ENCODE results near the gene PDE4B.
"Not testable (repeated sequence)": the region's sequence is repeated elsewhere in the genome, so short reads cannot be mapped to it uniquely, and the experiment has no call there.

PDE4B gene

DNA sequence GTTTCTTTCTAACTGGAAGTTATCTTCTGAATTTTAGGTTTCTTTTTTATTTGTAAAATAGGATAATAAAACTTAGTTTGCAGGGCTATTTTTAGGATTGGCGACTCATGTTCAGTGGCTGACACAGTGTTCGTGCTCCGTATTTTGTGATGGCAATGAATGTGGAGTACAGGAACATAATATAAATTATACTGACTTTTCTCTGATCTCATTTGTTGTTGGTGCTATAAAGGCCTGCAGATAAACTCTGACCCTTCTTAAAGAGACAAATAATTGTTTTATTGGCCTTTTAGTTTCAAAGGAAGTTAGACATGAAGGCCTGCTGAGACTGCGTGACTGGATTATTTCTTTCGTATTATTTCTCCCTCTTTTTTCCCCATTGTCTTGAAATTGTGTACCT, 339.6 kb downstream of the PDE4B start:
- no peaks in the 10 kb centered on the region for H3K36me3 ChIP-seq (ENCODE audit: control insufficient read depth, insufficient read depth, low read length)
- H3K27ac ChIP-seq: no peak overlapping the region
- no peaks in the 10 kb centered on the region for H3K4me1 ChIP-seq
- no peaks in the 10 kb centered on the region for H3K27me3 ChIP-seq (ENCODE audit: control insufficient read depth, insufficient read depth, low read length)
- H3K4me3 ChIP-seq (ENCODE audit: low read depth, low read length): no peak overlapping the region
- no peak overlapping the region for H2AFZ ChIP-seq
- no peaks in the 10 kb centered on the region for H3K79me2 ChIP-seq
- no peaks in the 10 kb centered on the region for H3K9me3 ChIP-seq (ENCODE audit: control insufficient read depth, low read length)
- no peak overlapping the region for H3K4me2 ChIP-seq (ENCODE audit: low read length)
- no peak overlapping the region for H3K9ac ChIP-seq
- TF ChIP-seq, protein P1, sequence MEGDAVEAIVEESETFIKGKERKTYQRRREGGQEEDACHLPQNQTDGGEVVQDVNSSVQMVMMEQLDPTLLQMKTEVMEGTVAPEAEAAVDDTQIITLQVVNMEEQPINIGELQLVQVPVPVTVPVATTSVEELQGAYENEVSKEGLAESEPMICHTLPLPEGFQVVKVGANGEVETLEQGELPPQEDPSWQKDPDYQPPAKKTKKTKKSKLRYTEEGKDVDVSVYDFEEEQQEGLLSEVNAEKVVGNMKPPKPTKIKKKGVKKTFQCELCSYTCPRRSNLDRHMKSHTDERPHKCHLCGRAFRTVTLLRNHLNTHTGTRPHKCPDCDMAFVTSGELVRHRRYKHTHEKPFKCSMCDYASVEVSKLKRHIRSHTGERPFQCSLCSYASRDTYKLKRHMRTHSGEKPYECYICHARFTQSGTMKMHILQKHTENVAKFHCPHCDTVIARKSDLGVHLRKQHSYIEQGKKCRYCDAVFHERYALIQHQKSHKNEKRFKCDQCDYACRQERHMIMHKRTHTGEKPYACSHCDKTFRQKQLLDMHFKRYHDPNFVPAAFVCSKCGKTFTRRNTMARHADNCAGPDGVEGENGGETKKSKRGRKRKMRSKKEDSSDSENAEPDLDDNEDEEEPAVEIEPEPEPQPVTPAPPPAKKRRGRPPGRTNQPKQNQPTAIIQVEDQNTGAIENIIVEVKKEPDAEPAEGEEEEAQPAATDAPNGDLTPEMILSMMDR (IDR thresholded peaks at IDR 0.05): no peak

DNA sequence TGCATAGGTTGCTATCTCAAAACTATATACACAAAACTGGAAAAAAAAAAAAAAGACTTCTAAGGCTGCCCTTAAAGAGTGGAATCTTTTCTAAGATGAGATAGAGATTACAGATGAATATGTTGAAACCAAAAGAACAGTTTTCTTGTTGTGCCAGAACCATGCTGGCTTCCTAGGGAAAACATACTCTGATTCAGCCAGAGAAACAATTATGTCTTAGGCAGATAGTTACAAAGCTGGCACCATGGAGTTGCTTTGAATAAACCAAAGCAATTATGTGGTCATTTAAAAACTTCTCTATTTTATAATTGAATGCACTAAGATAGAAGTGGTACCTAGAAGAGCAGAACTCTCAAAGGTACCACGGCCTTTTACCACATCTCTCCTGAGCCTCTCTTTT, 341.3 kb downstream of the PDE4B start:
- TF ChIP-seq, protein P1 (IDR thresholded peaks at IDR 0.05): no peak
- H3K9me3 ChIP-seq (ENCODE audit: control insufficient read depth, low read length): no peaks in the 10 kb centered on the region
- no peaks in the 10 kb centered on the region for H3K27me3 ChIP-seq (ENCODE audit: control insufficient read depth, insufficient read depth, low read length)
- no peak overlapping the region for H2AFZ ChIP-seq
- no peaks in the 10 kb centered on the region for H3K36me3 ChIP-seq (ENCODE audit: control insufficient read depth, insufficient read depth, low read length)
- no peak overlapping the region for H3K4me3 ChIP-seq (ENCODE audit: low read depth, low read length)
- no peak overlapping the region for H3K4me2 ChIP-seq (ENCODE audit: low read length)
- H3K27ac ChIP-seq: no peak overlapping the region
- H3K4me1 ChIP-seq: no peaks in the 10 kb centered on the region
- H3K9ac ChIP-seq: no peak overlapping the region
- no peaks in the 10 kb centered on the region for H3K79me2 ChIP-seq

DNA sequence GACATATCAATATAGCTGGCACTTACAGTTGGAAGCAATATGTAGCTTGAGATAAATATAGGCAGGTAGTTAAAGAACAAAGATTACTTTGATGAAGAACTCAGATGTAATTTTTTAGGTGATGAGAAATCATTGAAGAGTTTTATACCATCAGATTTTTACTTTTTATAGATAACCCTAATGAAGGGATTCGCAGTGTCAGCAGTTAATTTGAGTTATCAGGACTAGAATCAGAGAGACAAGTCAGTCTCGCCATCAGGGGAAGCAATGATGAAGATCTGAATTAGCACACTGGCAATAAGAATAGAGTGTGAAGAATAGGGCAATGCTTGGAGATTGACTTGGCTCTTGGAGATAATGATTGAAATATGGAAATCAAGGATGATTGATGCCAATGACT, 342.5 kb downstream of the PDE4B start:
- Histone ChIP-seq H3K9ac (no peak overlapping the region), H3K79me2 (no peaks in the 10 kb centered on the region), H3K36me3 (ENCODE audit: control insufficient read depth, insufficient read depth, low read length) (no peaks in the 10 kb centered on the region), H2AFZ (no peak overlapping the region), H3K27me3 (ENCODE audit: control insufficient read depth, insufficient read depth, low read length) (no peaks in the 10 kb centered on the region), H3K4me3 (ENCODE audit: low read depth, low read length) (no peak overlapping the region), H3K27ac (no peak overlapping the region), H3K4me2 (ENCODE audit: low read length) (no peak overlapping the region), H3K9me3 (ENCODE audit: control insufficient read depth, low read length) (no peaks in the 10 kb centered on the region), H3K4me1 (no peaks in the 10 kb centered on the region)
- TF ChIP-seq, protein P1 (IDR thresholded peaks at IDR 0.05): no peak

DNA sequence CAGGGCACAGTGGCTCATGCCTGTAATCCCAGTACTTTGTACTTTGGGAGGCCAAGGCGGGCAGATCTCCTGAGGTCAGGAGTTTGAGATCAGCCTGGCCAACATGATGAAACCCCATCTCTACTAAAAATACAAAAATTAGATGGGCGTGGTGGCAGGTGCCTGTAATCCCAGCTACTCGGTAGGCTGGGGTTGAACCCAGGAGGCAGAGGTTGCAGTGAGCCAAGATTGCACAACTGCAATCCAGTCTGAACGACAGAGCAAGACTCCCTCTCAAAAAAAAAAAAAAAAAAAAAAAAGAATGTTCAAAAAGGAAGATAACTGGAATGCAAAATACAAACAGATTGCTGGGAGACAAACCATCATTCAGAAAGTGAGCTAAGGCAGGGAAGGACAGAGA, 343.7 kb downstream of the PDE4B start:
- H3K36me3 ChIP-seq (ENCODE audit: control insufficient read depth, insufficient read depth, low read length); H3K4me3 ChIP-seq (ENCODE audit: low read depth, low read length); H3K4me2 ChIP-seq (ENCODE audit: low read length); H3K79me2 ChIP-seq; H3K9ac ChIP-seq; H3K27me3 ChIP-seq (ENCODE audit: control insufficient read depth, insufficient read depth, low read length); H2AFZ ChIP-seq; H3K27ac ChIP-seq; H3K9me3 ChIP-seq (ENCODE audit: control insufficient read depth, low read length); H3K4me1 ChIP-seq: not testable (repeated sequence)

DNA sequence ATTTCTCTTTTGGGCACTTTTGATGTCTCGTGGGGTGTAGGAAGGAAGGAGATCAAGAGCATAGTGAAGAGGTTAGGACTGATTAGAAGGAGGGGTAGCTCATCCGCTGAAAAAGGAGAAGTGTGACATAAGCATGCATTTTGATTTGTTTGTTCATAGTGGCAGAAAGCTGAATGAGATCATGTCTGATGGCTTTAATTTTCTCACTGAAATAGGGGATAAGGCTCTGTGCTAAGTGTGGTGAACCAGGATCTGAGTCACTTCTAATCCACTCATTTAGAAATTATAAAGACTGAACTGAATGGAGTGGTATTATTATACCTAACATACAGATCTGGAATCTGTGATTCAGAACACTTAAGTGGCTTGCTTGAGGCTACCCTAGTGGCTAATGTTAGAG, 344.5 kb downstream of the PDE4B start:
- Histone ChIP-seq H2AFZ (no peak overlapping the region), H3K27ac (no peak overlapping the region), H3K36me3 (ENCODE audit: control insufficient read depth, insufficient read depth, low read length) (no peaks in the 10 kb centered on the region), H3K9ac (no peak overlapping the region), H3K79me2 (no peaks in the 10 kb centered on the region), H3K4me3 (ENCODE audit: low read depth, low read length) (no peak overlapping the region), H3K9me3 (ENCODE audit: control insufficient read depth, low read length) (no peaks in the 10 kb centered on the region), H3K4me2 (ENCODE audit: low read length) (no peak overlapping the region), H3K27me3 (ENCODE audit: control insufficient read depth, insufficient read depth, low read length) (no peaks in the 10 kb centered on the region), H3K4me1 (no peaks in the 10 kb centered on the region)
- TF ChIP-seq, protein P1 (IDR thresholded peaks at IDR 0.05): no peak

Measured in parathyroid adenoma (tissue), 2 donors.